HG03558 (cell line): Measurements from ENCODE around the gene NTN1.
"Not testable (repeated sequence)": the region's sequence is repeated elsewhere in the genome, so short reads cannot be mapped to it uniquely, and the experiment has no call there.

Experiments
- ATAC-seq: cut with Tn5 transposase; IDR thresholded peaks from one replicate; pipeline ENCODE4 v1.9.1; 2021; ENCODE audit warnings: moderate number of reproducible peaks; ENCODE audit not compliant: unreplicated experiment; ENCODE audit errors: extremely low read depth

The NTN1 gene

GRCh38 chr17:9074131-9074530, 52.8 kb downstream of the NTN1 start:
- no peak for ATAC-seq

GRCh38 chr17:9079461-9080103, 58.3 kb downstream of the NTN1 start:
- ATAC-seq = no peak

GRCh38 chr17:9080296-9080914, 59.1 kb downstream of the NTN1 start:
- no peak for ATAC-seq

GRCh38 chr17:9080983-9081382, 59.7 kb downstream of the NTN1 start:
- ATAC-seq = no peak

- no peak for ATAC-seq
Observed at GRCh38 chr17:9086577-9086976, 65.3 kb downstream of the NTN1 start.

- ATAC-seq = no peak
Observed at GRCh38 chr17:9087921-9088320, 66.6 kb downstream of the NTN1 start.

GRCh38 chr17:9090641-9091096, 69.4 kb downstream of the NTN1 start:
- no peak for ATAC-seq

- ATAC-seq = no peak
Observed at GRCh38 chr17:9094193-9094592, 72.9 kb downstream of the NTN1 start.

GRCh38 chr17:9095390-9095789, 74.1 kb downstream of the NTN1 start:
- no peak for ATAC-seq

- ATAC-seq = no peak
Observed at GRCh38 chr17:9098242-9098825, 77.0 kb downstream of the NTN1 start.

- ATAC-seq = no peak
Observed at GRCh38 chr17:9101356-9101755, 80.0 kb downstream of the NTN1 start.

- ATAC-seq = not testable (repeated sequence)
Observed at GRCh38 chr17:9103193-9103592, 81.9 kb downstream of the NTN1 start.

GRCh38 chr17:9104370-9105041, 83.2 kb downstream of the NTN1 start:
- no peak for ATAC-seq

GRCh38 chr17:9105068-9105868, 84.0 kb downstream of the NTN1 start:
- no peak for ATAC-seq

- ATAC-seq = not testable (repeated sequence)
Observed at GRCh38 chr17:9106278-9106677, 85.0 kb downstream of the NTN1 start.

GRCh38 chr17:9107527-9107926, 86.2 kb downstream of the NTN1 start:
- no peak for ATAC-seq

GRCh38 chr17:9108146-9108545, 86.8 kb downstream of the NTN1 start:
- ATAC-seq = no peak

GRCh38 chr17:9109933-9110332, 88.6 kb downstream of the NTN1 start:
- ATAC-seq = no peak

- ATAC-seq = no peak
Observed at GRCh38 chr17:9110501-9110900, 89.2 kb downstream of the NTN1 start.
